ENCODE results near the gene JAZF1. TPM values are rescaled to one million over a fixed set of nuclear protein-coding genes. Genes with fewer than 3 reads are reported as not detected.

JAZF1 gene
- total RNA-seq, 1 experiment from 2014 or later: 3.4 TPM

GRCh38 chr7:27846388-27846787 is 334.2 kb downstream of the JAZF1 start (continued):
- no peak for TF ChIP-seq FOSL1 (IDR thresholded peaks at IDR 0.05; ENCODE audit: low read depth)
- no peak for TF ChIP-seq ATF3 (IDR thresholded peaks at IDR 0.05)
- no peak for TF ChIP-seq EZH2 (IDR thresholded peaks at IDR 0.05)
- no peak for TF ChIP-seq CBX3 (IDR thresholded peaks at IDR 0.05; ENCODE audit: low read depth)

GRCh38 chr7:27843584-27844305 is 336.9 kb downstream of the JAZF1 start:
- no peaks in the 10 kb centered on the region for H3K36me3 ChIP-seq (ENCODE audit: control insufficient read depth in 1 of 2, insufficient read depth in 2 of 2, low read length in 2 of 2)
- no peak overlapping the region for H2AFZ ChIP-seq (ENCODE audit: low read depth, low read length, poor library complexity, severe bottlenecking)
- H3K9ac ChIP-seq (ENCODE audit: low read length): no peak overlapping the region
- no peaks in the 10 kb centered on the region for H3K9me2 ChIP-seq (ENCODE audit: insufficient read depth)
- POLR2A ChIA-PET: no interaction called here
- H3K4me1 ChIP-seq (ENCODE audit: control insufficient read depth in 1 of 2, insufficient read depth in 2 of 2, low read length in 2 of 2): no peaks in the 10 kb centered on the region
- H3K4me2 ChIP-seq (ENCODE audit: low read length): no peak overlapping the region
- no TSS peak for BruUV-seq (replicated peaks)
- intact Hi-C loops (cut with micrococcal nuclease): no loop called here
- no peak overlapping the region for H3K27ac ChIP-seq (ENCODE audit: low read depth, low read length)
- TF ChIP-seq POLR2AphosphoS5 (IDR thresholded peaks at IDR 0.05; ENCODE audit: low read depth, low read length) (no peak), SRF (IDR thresholded peaks at IDR 0.05; ENCODE audit: low read depth) (no peak), EZH2 (IDR thresholded peaks at IDR 0.05) (no peak), TCF7L2 (IDR thresholded peaks at IDR 0.05; ENCODE audit: borderline replicate concordance, extremely low read depth, insufficient read depth, insufficient read length) (no peak), ELF1 (IDR thresholded peaks at IDR 0.05; ENCODE audit: borderline replicate concordance, low read depth) (no peak), REST (IDR thresholded peaks at IDR 0.05; ENCODE audit: low read depth) (no peak), ATF3 (IDR thresholded peaks at IDR 0.05) (no peak), FOSL1 (IDR thresholded peaks at IDR 0.05; ENCODE audit: low read depth) (no peak), SP1 (IDR thresholded peaks at IDR 0.05; ENCODE audit: low read depth) (no peak)
- H3K79me2 ChIP-seq (ENCODE audit: insufficient read depth, low read length): no peaks in the 10 kb centered on the region
- H3K4me3 ChIP-seq (replicated peaks in 1 of 2; ENCODE audit: low read depth in 1 of 2, low read length in 2 of 2): no peak overlapping the region
- CTCF ChIA-PET: no interaction called here
- H3K27me3 ChIP-seq (ENCODE audit: insufficient read depth, low read length): no peaks in the 10 kb centered on the region
- H3K9me3 ChIP-seq (ENCODE audit: control insufficient read depth in 1 of 2, insufficient read depth in 1 of 2, low read depth in 1 of 2, low read length in 2 of 2): no peaks in the 10 kb centered on the region
- RAD21 ChIA-PET (ENCODE audit: low non-redundant PET in 1 of 2, low total read pairs in 2 of 2, uncharacterized antibody in 2 of 2, unreplicated experiment in 2 of 2): no interaction called here
- no peaks in the 10 kb centered on the region for H4K20me1 ChIP-seq (ENCODE audit: insufficient read depth)
- ATAC-seq (no peak), DNase-seq (ENCODE audit: low read depth, low spot score) (no peak)
